PFSK-1 (cell line): ENCODE measurements around the gene DLGAP4.

Experiments
- FOXP2 ChIP-seq: optimal IDR thresholded peaks from 2 replicates; pipeline ENCODE3; 2011; ENCODE audit warnings: borderline replicate concordance, control low read depth, inconsistent platforms; ENCODE audit not compliant: insufficient read depth; ENCODE audit errors: extremely low read length, extremely low read depth
- POLR2AphosphoS5 ChIP-seq: IDR thresholded peaks from 2 replicates; pipeline ENCODE4 v1.6.1; 2012; ENCODE audit warnings: low read depth, mild to moderate bottlenecking, control low read depth, low read length, moderate library complexity
- REST ChIP-seq, 2 experiments: IDR thresholded peaks; 2 replicates each; pipeline versions ENCODE4 v1.6.1 to v1.8.0; 2011 to 2012; ENCODE audit warnings: low read depth in 2 of 2, low read length in 2 of 2, control low read depth in 1 of 2, inconsistent platforms in 1 of 2, mild to moderate bottlenecking in 1 of 2, moderate library complexity in 1 of 2; ENCODE audit not compliant: insufficient read depth in 1 of 2
- SIN3A ChIP-seq: IDR thresholded peaks from 2 replicates; pipeline ENCODE4 v1.6.1; 2012; ENCODE audit warnings: mild to moderate bottlenecking, low read length, moderate library complexity, borderline replicate concordance; ENCODE audit not compliant: insufficient read depth
- TAF1 ChIP-seq: IDR thresholded peaks from 2 replicates; pipeline ENCODE4 v1.6.1; 2012; ENCODE audit warnings: low read length, control low read depth, borderline replicate concordance; ENCODE audit not compliant: insufficient read depth

DLGAP4 gene

GRCh38 chr20:36390269-36390668 is 84.1 kb downstream of the DLGAP4 start:
- TF ChIP-seq REST (IDR thresholded peaks at IDR 0.05; ENCODE audit: insufficient read depth in 1 of 2, low read depth in 2 of 2, low read length in 2 of 2) (no peak), TAF1 (no peak), SIN3A (no peak), FOXP2 (no peak), POLR2AphosphoS5 (no peak)

GRCh38 chr20:36390719-36391415 is 84.7 kb downstream of the DLGAP4 start:
- TF ChIP-seq FOXP2 = no peak
- TF ChIP-seq REST (IDR thresholded peaks at IDR 0.05; ENCODE audit: insufficient read depth in 1 of 2, low read depth in 2 of 2, low read length in 2 of 2) = no peak
- no peak for TF ChIP-seq POLR2AphosphoS5
- TF ChIP-seq SIN3A = no peak
- TF ChIP-seq TAF1 = no peak

- no peak for TF ChIP-seq POLR2AphosphoS5
- no peak for TF ChIP-seq REST (IDR thresholded peaks at IDR 0.05; ENCODE audit: insufficient read depth in 1 of 2, low read depth in 2 of 2, low read length in 2 of 2)
- TF ChIP-seq SIN3A = no peak
- no peak for TF ChIP-seq FOXP2
- no peak for TF ChIP-seq TAF1
Measured at GRCh38 chr20:36391456-36391855, 85.3 kb downstream of the DLGAP4 start.

- TF ChIP-seq POLR2AphosphoS5 (no peak), TAF1 (no peak), FOXP2 (no peak), SIN3A (no peak)
Measured at GRCh38 chr20:36391955-36392354, 85.8 kb downstream of the DLGAP4 start.

GRCh38 chr20:36392989-36393388 is 86.8 kb downstream of the DLGAP4 start:
- TF ChIP-seq POLR2AphosphoS5 (no peak), TAF1 (no peak), FOXP2 (no peak), SIN3A (no peak), REST (IDR thresholded peaks at IDR 0.05; ENCODE audit: insufficient read depth in 1 of 2, low read depth in 2 of 2, low read length in 2 of 2) (no peak)
